Daoy (cell line): ENCODE results near the gene VAMP4. TPM values are rescaled to one million over a fixed set of nuclear protein-coding genes. Genes with fewer than 3 reads are reported as not detected.

Source experiments
- DNase-seq: peaks from one replicate; pipeline ENCODE4 v3.0.0-alpha.2; 2015; ENCODE audit warnings: low read depth
- total RNA-seq: library from RNA; depleted of rRNA; stranded (reverse); fragments of >200 nt; shearing (Covaris generic); gene quantifications from 2 replicates; pipeline ENCODE4 v1.2.3, GENCODE V29; 2014; rRNA removed

Gene VAMP4
- total RNA-seq, result 4.6 and 5.3 TPM in 2 replicates

GRCh38 chr1:171741872-171742576, at the start of gene VAMP4:
Gene VAMP4, minus strand, starts transcription at chr1:171742065. Its CDS starts 3,651 bp downstream, at chr1:171738414.
- peak; percentile 92 for DNase-seq

- DNase-seq, result no peak
Observed at GRCh38 chr1:171790318-171790717, 48.5 kb upstream of the VAMP4 start.

GRCh38 chr1:171788696-171789095, 46.8 kb upstream of the VAMP4 start:
- peak; percentile 78 for DNase-seq

- no peak for DNase-seq
Observed at GRCh38 chr1:171787686-171788480, 46.0 kb upstream of the VAMP4 start.

- DNase-seq, result no peak
Observed at GRCh38 chr1:171786534-171786933, 44.7 kb upstream of the VAMP4 start.

GRCh38 chr1:171785766-171786165, 43.9 kb upstream of the VAMP4 start:
- DNase-seq, result no peak

GRCh38 chr1:171784784-171785183, 42.9 kb upstream of the VAMP4 start:
- no peak for DNase-seq

- DNase-seq, result no peak
Observed at GRCh38 chr1:171783816-171784530, 42.1 kb upstream of the VAMP4 start.

- DNase-seq, result peak; percentile 100
Observed at GRCh38 chr1:171781176-171781875, 39.5 kb upstream of the VAMP4 start, which contains the start of gene METTL13. Gene METTL13, plus strand, starts transcription at chr1:171781660. Its CDS starts 308 bp downstream, at chr1:171781968.

- DNase-seq, result no peak
Observed at GRCh38 chr1:171780583-171781175, 38.8 kb upstream of the VAMP4 start.

- no peak for DNase-seq
Observed at GRCh38 chr1:171772312-171772711, 30.4 kb upstream of the VAMP4 start.

GRCh38 chr1:171769754-171770153, 27.9 kb upstream of the VAMP4 start:
- DNase-seq, result no peak

- DNase-seq, result no peak
Observed at GRCh38 chr1:171769171-171769570, 27.3 kb upstream of the VAMP4 start.

GRCh38 chr1:171763764-171764163, 21.9 kb upstream of the VAMP4 start:
- no peak for DNase-seq

GRCh38 chr1:171762143-171762563, 20.3 kb upstream of the VAMP4 start:
- DNase-seq, result no peak

- DNase-seq, result no peak
Observed at GRCh38 chr1:171758011-171758410, 16.1 kb upstream of the VAMP4 start.

- no peak for DNase-seq
Observed at GRCh38 chr1:171756856-171757255, 15.0 kb upstream of the VAMP4 start.

- no peak for DNase-seq
Observed at GRCh38 chr1:171754971-171755370, 13.1 kb upstream of the VAMP4 start.

- DNase-seq, result no peak
Observed at GRCh38 chr1:171754353-171754705, 12.5 kb upstream of the VAMP4 start.

- DNase-seq, result no peak
Observed at GRCh38 chr1:171753685-171754352, 12.0 kb upstream of the VAMP4 start.

- DNase-seq, result no peak
Observed at GRCh38 chr1:171753182-171753581, 11.3 kb upstream of the VAMP4 start.
